Adrenal gland (tissue), 12 donors: Measurements from ENCODE around the gene TMEM125. TPM values are rescaled to one million over a fixed set of nuclear protein-coding genes. Genes with fewer than 3 reads are reported as not detected.
A peak's percentile ranks its signal among the peaks of the same experiment; 100 is the strongest.

Experiments
- DNase-seq, 7 donors: peaks; one replicate each; pipeline ENCODE4 v3.0.0-alpha.2; 2019 to 2020
- H3K27ac ChIP-seq, 5 donors: fragments of 200-600 bp; sonication (generic) in 4 of 5; 1 replicate in 3 of 5; 2 replicates in 2 of 5; pipeline versions ENCODE4 v1.5.1 to v1.8.0; 2016 to 2020; ENCODE audit warnings: mild to moderate bottlenecking in 1 of 5
- H3K27me3 ChIP-seq: fragments of 200-600 bp; 2 replicates; pipeline ENCODE4 v1.8.0; 2021
- H3K36me3 ChIP-seq, 2 donors: fragments of 200-600 bp; replicated peaks in 1 of 2; 1 replicate in 1 of 2; 2 replicates in 1 of 2; pipeline versions ENCODE4 v1.5.1 to v1.8.0; 2018 to 2022
- H3K4me1 ChIP-seq, 2 donors: fragments of 200-600 bp; replicated peaks in 1 of 2; 1 replicate in 1 of 2; 2 replicates in 1 of 2; pipeline versions ENCODE4 v1.5.1 to v1.8.0; 2018 to 2021
- H3K4me3 ChIP-seq, 4 donors: fragments of 200-600 bp; sonication (generic) in 3 of 4; one replicate each; pipeline ENCODE4 v1.5.1; 2016 to 2018
- H3K9me3 ChIP-seq, 3 donors: fragments of 200-600 bp; sonication (generic) in 1 of 3; replicated peaks in 1 of 3; 1 replicate in 2 of 3; 2 replicates in 1 of 3; pipeline versions ENCODE4 v1.5.1 to v1.8.0; 2016 to 2021
- POLR2A ChIP-seq, 2 donors: fragments of 450-650 bp; IDR thresholded peaks; one replicate each; pipeline ENCODE4 v1.6.1; 2017; ENCODE audit warnings: antibody characterized with exemption in 2 of 2, mild to moderate bottlenecking in 2 of 2, moderate library complexity in 1 of 2
- WGBS, 4 donors: extraction: QIAGEN DNeasy Blood & Tissue Kit in 2 of 4; methylation state at CpG; one replicate each; pipeline versions ENCODE4 v1.1.5 to v1.1.7; 2013 to 2017; 5-methylcytosine and 5-hydroxymethylcytosine counted together
- intact Hi-C, 2 donors: fragments of 100-400 bp; cut with DNase I; formaldehyde crosslinking; loops; one replicate each; pipeline versions ENCODE4 v1.14.1 to v1.15.0; 2022 to 2023
- polyA plus RNA-seq, 3 donors: library from polyadenylated mRNA; stranded (reverse); fragments of 200-250 nt in 2 of 3; fragments of 350-450 nt in 1 of 3; fragmentation: Illumina TruSeq in 1 of 3; extraction: RNeasy Lipid Tissue Mini Kit (QIAGEN cat#74804) in 1 of 3; gene quantifications; one replicate each; pipeline ENCODE4 v1.2.3, GENCODE V29; 2013 to 2014
- total RNA-seq, 9 donors: library from RNA; depleted of rRNA in 4 of 9; stranded (reverse); fragments of >200 nt in 4 of 9; fragments of 120-200 nt in 1 of 9; fragmentation: NEBNext Ultra II Directional in 1 of 9; extraction: Animal tissue kit (Norgen Biotek cat#: 25700) in 1 of 9; gene quantifications; one replicate each; pipeline versions ENCODE4 v1.1.0 to v1.2.4, GENCODE V29; 2013 to 2023
- TF ChIP-seq, protein P1 (sequence below), 6 experiments: fragments of 450-650 bp in 4 of 6; fragments of 200-600 bp in 2 of 6; sonication (generic) in 1 of 6; IDR thresholded peaks; 1 replicate in 5 of 6; 2 replicates in 1 of 6; pipeline versions ENCODE4 v1.5.1 to v1.8.0; 2016 to 2021; ENCODE audit warnings: antibody characterized with exemption in 6 of 6, mild to moderate bottlenecking in 2 of 6, moderate library complexity in 1 of 6
- donor health status: healthy with polysubstance abuse.
- donor health status: Bipolar disorder and iron deficiency.
- donor health status: DM: yes; HTN: yes; CAD: no.
- donor health status: DM: no; HTN: no; CAD: no.
- donor health status: DM: no; HTN: no; CAD: no.
- donor health status: DM: yes; HTN: yes; CAD: no.

Gene TMEM125
- total and polyA plus RNA-seq, 12 donors = 0.14 to 2.1 (median 1.0) TPM; not detected in 2

- no peak overlapping the region for H3K27ac ChIP-seq
- H3K9me3 ChIP-seq = no peaks in the 10 kb centered on the region
- no peak for DNase-seq
- no peaks in the 10 kb centered on the region for H3K36me3 ChIP-seq
- intact Hi-C loops = no loop called here
- WGBS, 4 donors = 73 to 81% (median 80%) methylated on average over 1 to 9 of the region's 9 CpGs; no CpG with 5 or more reads in 1 of the 4 donors
- H3K27me3 ChIP-seq = no peaks in the 10 kb centered on the region
- H3K4me3 ChIP-seq = no peak overlapping the region
- TF ChIP-seq, protein P1, sequence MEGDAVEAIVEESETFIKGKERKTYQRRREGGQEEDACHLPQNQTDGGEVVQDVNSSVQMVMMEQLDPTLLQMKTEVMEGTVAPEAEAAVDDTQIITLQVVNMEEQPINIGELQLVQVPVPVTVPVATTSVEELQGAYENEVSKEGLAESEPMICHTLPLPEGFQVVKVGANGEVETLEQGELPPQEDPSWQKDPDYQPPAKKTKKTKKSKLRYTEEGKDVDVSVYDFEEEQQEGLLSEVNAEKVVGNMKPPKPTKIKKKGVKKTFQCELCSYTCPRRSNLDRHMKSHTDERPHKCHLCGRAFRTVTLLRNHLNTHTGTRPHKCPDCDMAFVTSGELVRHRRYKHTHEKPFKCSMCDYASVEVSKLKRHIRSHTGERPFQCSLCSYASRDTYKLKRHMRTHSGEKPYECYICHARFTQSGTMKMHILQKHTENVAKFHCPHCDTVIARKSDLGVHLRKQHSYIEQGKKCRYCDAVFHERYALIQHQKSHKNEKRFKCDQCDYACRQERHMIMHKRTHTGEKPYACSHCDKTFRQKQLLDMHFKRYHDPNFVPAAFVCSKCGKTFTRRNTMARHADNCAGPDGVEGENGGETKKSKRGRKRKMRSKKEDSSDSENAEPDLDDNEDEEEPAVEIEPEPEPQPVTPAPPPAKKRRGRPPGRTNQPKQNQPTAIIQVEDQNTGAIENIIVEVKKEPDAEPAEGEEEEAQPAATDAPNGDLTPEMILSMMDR (IDR thresholded peaks at IDR 0.05) = no peak
- no peak for TF ChIP-seq POLR2A (IDR thresholded peaks at IDR 0.05)
- H3K4me1 ChIP-seq = peaks cover 0 to 9% of the 10 kb centered on the region in 2 donors
Measured at GRCh38 chr1:43272161-43272560, 2.4 kb downstream of the TMEM125 start.

- no peaks in the 10 kb centered on the region for H3K27me3 ChIP-seq
- H3K36me3 ChIP-seq = no peaks in the 10 kb centered on the region
- 94 to 97% (median 96%) methylated on average over 13 to 46 of the region's 46 CpGs for WGBS, 4 donors
- intact Hi-C loops = no loop called here
- DNase-seq = peak in 1 of 7 donors; percentile 24
- no peak overlapping the region for H3K27ac ChIP-seq
- H3K9me3 ChIP-seq = no peaks in the 10 kb centered on the region
- TF ChIP-seq, protein P1 (IDR thresholded peaks at IDR 0.05) = no peak
- no peak for TF ChIP-seq POLR2A (IDR thresholded peaks at IDR 0.05)
- H3K4me3 ChIP-seq = no peak overlapping the region
- peaks cover 0 to 9% of the 10 kb centered on the region in 2 donors for H3K4me1 ChIP-seq
Measured at GRCh38 chr1:43272576-43273571, 3.1 kb downstream of the TMEM125 start.

- Histone ChIP-seq H3K4me1 (peaks cover 0 to 9% of the 10 kb centered on the region in 2 donors), H3K36me3 (no peaks in the 10 kb centered on the region), H3K4me3 (no peak overlapping the region), H3K27me3 (no peaks in the 10 kb centered on the region), H3K27ac (peak overlapping the region in 1 of 5 donors; percentile 68), H3K9me3 (no peaks in the 10 kb centered on the region)
- 96 to 100% (median 98%) methylated on average over 5 to 7 of the region's 7 CpGs for WGBS, 4 donors
- TF ChIP-seq POLR2A (IDR thresholded peaks at IDR 0.05) = no peak
- TF ChIP-seq, protein P1 (IDR thresholded peaks at IDR 0.05) = no peak
- intact Hi-C loops = no loop called here
- DNase-seq = no peak
Measured at GRCh38 chr1:43273708-43274107, 3.9 kb downstream of the TMEM125 start.

- intact Hi-C loops = no loop called here
- no peaks in the 10 kb centered on the region for H3K9me3 ChIP-seq
- WGBS, 4 donors = 5 to 45% (median 39%) methylated on average over 5 to 11 of the region's 11 CpGs
- TF ChIP-seq, protein P1 (IDR thresholded peaks at IDR 0.05) = no peak
- no peak for TF ChIP-seq POLR2A (IDR thresholded peaks at IDR 0.05)
- no peak overlapping the region for H3K4me3 ChIP-seq
- no peaks in the 10 kb centered on the region for H3K27me3 ChIP-seq
- peak overlapping the region in 2 of 5 donors; percentile 54 to 68 for H3K27ac ChIP-seq
- H3K4me1 ChIP-seq = peaks cover 0 to 9% of the 10 kb centered on the region in 2 donors
- no peaks in the 10 kb centered on the region for H3K36me3 ChIP-seq
- peak in 5 of 7 donors; percentile 28 to 56 (median 46) for DNase-seq
Measured at GRCh38 chr1:43274125-43274803, 4.5 kb downstream of the TMEM125 start.
